Common myeloid progenitor, CD34-positive (primary cell): ENCODE data around the gene NPPA.

Source experiments
- CTCF ChIA-PET: fragments of 350-600 bp; sonication (Branson Sonifier 250); formaldehyde crosslinking; loops from one replicate; lab custom pipeline; 2021; ENCODE audit warnings: antibody characterized with exemption; lab: Charles Lee
- POLR2A ChIA-PET: fragments of 350-600 bp; sonication (Branson Sonifier 250); formaldehyde crosslinking; loops from one replicate; lab custom pipeline; 2021; ENCODE audit warnings: antibody characterized with exemption; lab: Charles Lee
- DNase-seq, 3 donors: peaks; one replicate each; pipeline versions ENCODE4 v3.0.0 to v3.0.0-alpha.2; 2013
- H3K27ac ChIP-seq, 2 experiments: 1 replicate in 1 of 2; 2 replicates in 1 of 2; pipeline ENCODE4 v1.7.0; 2013; ENCODE audit warnings: inconsistent platforms in 2 of 2, low read length in 2 of 2, mild to moderate bottlenecking in 2 of 2, low read depth in 1 of 2, moderate library complexity in 1 of 2; ENCODE audit not compliant: severe bottlenecking in 2 of 2, insufficient read depth in 1 of 2, poor library complexity in 1 of 2
- H3K27me3 ChIP-seq, 5 experiments: replicated peaks in 2 of 5; 1 replicate in 3 of 5; 2 replicates in 2 of 5; pipeline versions ENCODE4 v1.6.1 to v1.7.0; 2013; ENCODE audit warnings: low read length in 4 of 5, mild to moderate bottlenecking in 2 of 5, moderate library complexity in 2 of 5, inconsistent platforms in 1 of 5; ENCODE audit not compliant: insufficient read depth in 5 of 5, control insufficient read depth in 4 of 5
- H3K36me3 ChIP-seq, 4 experiments: 1 replicate in 2 of 4; 2 replicates in 2 of 4; pipeline versions ENCODE4 v1.6.1 to v1.7.0; 2013; ENCODE audit warnings: low read length in 3 of 4, control low read depth in 1 of 4, mild to moderate bottlenecking in 1 of 4; ENCODE audit not compliant: control insufficient read depth in 4 of 4, insufficient read depth in 4 of 4
- H3K4me1 ChIP-seq, 4 experiments: 1 replicate in 3 of 4; 2 replicates in 1 of 4; pipeline versions ENCODE4 v1.6.1 to v1.7.1; 2013; ENCODE audit warnings: low read length in 3 of 4, mild to moderate bottlenecking in 3 of 4, control low read depth in 1 of 4, inconsistent platforms in 1 of 4, moderate library complexity in 1 of 4; ENCODE audit not compliant: control insufficient read depth in 4 of 4, insufficient read depth in 4 of 4; ENCODE audit errors: control extremely low read depth in 1 of 4
- H3K4me3 ChIP-seq, 7 experiments: 1 replicate in 4 of 7; 2 replicates in 3 of 7; pipeline versions ENCODE4 v1.5.1 to v1.7.0; 2013; ENCODE audit warnings: mild to moderate bottlenecking in 7 of 7, low read length in 6 of 7, moderate library complexity in 6 of 7, inconsistent platforms in 2 of 7, low read depth in 2 of 7, control low read depth in 1 of 7; ENCODE audit not compliant: insufficient read depth in 4 of 7, control insufficient read depth in 1 of 7; ENCODE audit errors: extremely low read depth in 1 of 7
- H3K9me3 ChIP-seq, 5 experiments: 1 replicate in 4 of 5; 2 replicates in 1 of 5; pipeline versions ENCODE4 v1.6.1 to v1.7.1; 2013; ENCODE audit warnings: low read length in 4 of 5, mild to moderate bottlenecking in 2 of 5, inconsistent platforms in 1 of 5, low read depth in 1 of 5, moderate library complexity in 1 of 5; ENCODE audit not compliant: control insufficient read depth in 4 of 5, insufficient read depth in 2 of 5; ENCODE audit errors: control extremely low read depth in 1 of 5
- WGBS: methylation state at CpG from one replicate; pipeline ENCODE4 v1.1.5; 2013; ENCODE audit not compliant: insufficient coverage; 5-methylcytosine and 5-hydroxymethylcytosine counted together

The NPPA gene

GRCh38 chr1:11817192-11817591 is 30.4 kb downstream of the NPPA start:
- DNase-seq: no peak
- Histone ChIP-seq H3K36me3 (peaks cover 16 to 71% (median 36%) of the 10 kb centered on the region in 4 experiments), H3K27ac (no peak overlapping the region), H3K27me3 (no peaks in the 10 kb centered on the region), H3K9me3 (no peaks in the 10 kb centered on the region), H3K4me1 (peaks cover 2 to 12% (median 3%) of the 10 kb centered on the region in 4 experiments), H3K4me3 (no peak overlapping the region)
- WGBS: 98% methylated on average over 12 of the region's 12 CpGs
- ChIA-PET CTCF (no interaction called here), POLR2A (no interaction called here)

- Histone ChIP-seq H3K4me3 (no peak overlapping the region), H3K27ac (no peak overlapping the region), H3K27me3 (no peaks in the 10 kb centered on the region), H3K36me3 (peaks cover 5 to 66% (median 36%) of the 10 kb centered on the region in 4 experiments), H3K9me3 (no peaks in the 10 kb centered on the region), H3K4me1 (peaks cover 2 to 23% (median 3%) of the 10 kb centered on the region in 4 experiments)
- 90% methylated on average over 2 of the region's 5 CpGs for WGBS
- DNase-seq: no peak
- ChIA-PET CTCF (no interaction called here), POLR2A (interaction anchor here (0.7 kb wide), 1 partner anchor 18 kb away, joined by 3 read pairs; no protein-coding TSS in a partner anchor)
These were observed 34.6 kb downstream of the NPPA start for GRCh38 chr1:11813021-11813420.

GRCh38 chr1:11807133-11807532 is 40.5 kb downstream of the NPPA start:
- H3K4me1 ChIP-seq: peaks cover 23 to 62% (median 47%) of the 10 kb centered on the region in 4 experiments
- WGBS: 100% methylated on average over 1 of the region's 2 CpGs
- peak overlapping the region in 5 of 7 experiments; percentile 77 to 96 (median 89) for H3K4me3 ChIP-seq
- CTCF ChIA-PET: interaction anchor here (1.2 to 1.3 kb wide), 4 partner anchors 9 to 31 kb away, joined by 4 read pairs; no protein-coding TSS in a partner anchor
- H3K36me3 ChIP-seq: peaks cover 0 to 38% (median 19%) of the 10 kb centered on the region in 4 experiments
- DNase-seq: no peak
- H3K27me3 ChIP-seq: no peaks in the 10 kb centered on the region
- POLR2A ChIA-PET: interaction anchor here (0.9 kb wide), 1 partner anchor 103 kb away, joined by 5 read pairs; no protein-coding TSS in a partner anchor
- peak overlapping the region; percentile 70 to 92 for H3K27ac ChIP-seq
- no peaks in the 10 kb centered on the region for H3K9me3 ChIP-seq

GRCh38 chr1:11806307-11806936 is 41.2 kb downstream of the NPPA start:
- Histone ChIP-seq H3K27ac (peak overlapping the region; percentile 70 to 92), H3K36me3 (peaks cover 0 to 32% (median 17%) of the 10 kb centered on the region in 4 experiments), H3K9me3 (no peaks in the 10 kb centered on the region), H3K4me1 (peaks cover 26 to 66% (median 52%) of the 10 kb centered on the region in 4 experiments), H3K4me3 (peak overlapping the region; percentile 77 to 96 (median 90)), H3K27me3 (no peaks in the 10 kb centered on the region)
- CTCF ChIA-PET: interaction anchor here (1.2 to 1.3 kb wide), 4 partner anchors 9 to 32 kb away, joined by 4 read pairs; no protein-coding TSS in a partner anchor
- POLR2A ChIA-PET: interaction anchor here (0.9 to 1.4 kb wide), 2 partner anchors 19 to 103 kb away, joined by 3 to 5 read pairs; no protein-coding TSS in a partner anchor
- no peak for DNase-seq
- 0% methylated on average over 16 of the region's 20 CpGs for WGBS

- Histone ChIP-seq H3K27me3 (no peaks in the 10 kb centered on the region), H3K9me3 (no peaks in the 10 kb centered on the region), H3K4me1 (peaks cover 26 to 68% (median 52%) of the 10 kb centered on the region in 4 experiments), H3K4me3 (peak within 1 kb of the TSS; percentile 77 to 96 (median 90)), H3K36me3 (peaks cover 5 to 34% (median 19%) of the 10 kb centered on the region in 4 experiments), H3K27ac (peak within 1 kb of the TSS; percentile 70 to 92)
- 0% methylated on average over 70 of the region's 72 CpGs for WGBS
- DNase-seq: peak; percentile 98 to 100 (median 99)
- ChIA-PET POLR2A (interaction anchor here (0.6 to 1.4 kb wide), 5 partner anchors 18 to 104 kb away, joined by 3 to 5 read pairs (median 3); no protein-coding TSS in a partner anchor), CTCF (interaction anchor here (1.2 to 1.3 kb wide), 2 partner anchors 16 to 32 kb away, joined by 4 read pairs; no protein-coding TSS in a partner anchor)
These were observed 41.9 kb downstream of the NPPA start, which contains the start of the genes CLCN6 and MTHFR for GRCh38 chr1:11805422-11806306. Gene CLCN6, plus strand, starts transcription at chr1:11806191. Its CDS starts 72 bp downstream, at chr1:11806263. Gene MTHFR, minus strand, starts transcription at chr1:11805964. Its CDS starts 2,848 bp downstream, at chr1:11803116.

- 6% methylated on average over 14 of the region's 17 CpGs for WGBS
- Histone ChIP-seq H3K4me1 (peaks cover 26 to 68% (median 52%) of the 10 kb centered on the region in 4 experiments), H3K9me3 (no peaks in the 10 kb centered on the region), H3K27ac (peak overlapping the region; percentile 70 to 92), H3K4me3 (peak overlapping the region; percentile 77 to 96 (median 90)), H3K36me3 (peaks cover 7 to 36% (median 23%) of the 10 kb centered on the region in 4 experiments), H3K27me3 (no peaks in the 10 kb centered on the region)
- ChIA-PET CTCF (interaction anchor here (0.7 to 1.5 kb wide), 2 partner anchors 13 to 17 kb away, joined by 3 read pairs; no protein-coding TSS in a partner anchor), POLR2A (no interaction called here)
- peak; percentile 14 to 37 (median 34) for DNase-seq
These were observed 42.7 kb downstream of the NPPA start for GRCh38 chr1:11804666-11805421.
